Neutrophil (primary cell): ENCODE measurements around the gene APOC3.

ENCODE experiments used
- H3K27ac ChIP-seq: fragments of 200-600 bp; sonication (generic); 2 replicates; pipeline ENCODE4 v1.5.1; 2016; ENCODE audit warnings: mild to moderate bottlenecking, moderate library complexity
- H3K27me3 ChIP-seq: fragments of 200-600 bp; sonication (generic); 2 replicates; pipeline ENCODE4 v1.6.0; 2016; ENCODE audit warnings: mild to moderate bottlenecking
- H3K36me3 ChIP-seq: fragments of 200-600 bp; sonication (generic); 2 replicates; pipeline ENCODE4 v1.5.1; 2017
- H3K4me1 ChIP-seq, 2 experiments: fragments of 200-600 bp in 1 of 2; sonication (generic) in 1 of 2; 1 replicate in 1 of 2; 2 replicates in 1 of 2; pipeline versions ENCODE4 v1.5.1 to v1.6.1; 2013 to 2016; ENCODE audit warnings: low read depth in 1 of 2, low read length in 1 of 2, mild to moderate bottlenecking in 1 of 2, moderate library complexity in 1 of 2; ENCODE audit not compliant: control insufficient read depth in 1 of 2, insufficient read depth in 1 of 2
- H3K4me3 ChIP-seq, 2 experiments: fragments of 200-600 bp in 1 of 2; sonication (generic) in 1 of 2; 1 replicate in 1 of 2; 2 replicates in 1 of 2; pipeline ENCODE4 v1.5.1; 2013 to 2016; ENCODE audit warnings: low read depth in 1 of 2, low read length in 1 of 2, mild to moderate bottlenecking in 1 of 2, moderate library complexity in 1 of 2
- H3K9me3 ChIP-seq: fragments of 200-600 bp; sonication (generic); 2 replicates; pipeline ENCODE4 v1.5.1; 2016
- TF ChIP-seq, protein P1 (sequence below): fragments of 200-600 bp; sonication (generic); IDR thresholded peaks from 2 replicates; pipeline ENCODE4 v1.5.1; 2016; ENCODE audit warnings: antibody characterized with exemption

The APOC3 gene

DNA sequence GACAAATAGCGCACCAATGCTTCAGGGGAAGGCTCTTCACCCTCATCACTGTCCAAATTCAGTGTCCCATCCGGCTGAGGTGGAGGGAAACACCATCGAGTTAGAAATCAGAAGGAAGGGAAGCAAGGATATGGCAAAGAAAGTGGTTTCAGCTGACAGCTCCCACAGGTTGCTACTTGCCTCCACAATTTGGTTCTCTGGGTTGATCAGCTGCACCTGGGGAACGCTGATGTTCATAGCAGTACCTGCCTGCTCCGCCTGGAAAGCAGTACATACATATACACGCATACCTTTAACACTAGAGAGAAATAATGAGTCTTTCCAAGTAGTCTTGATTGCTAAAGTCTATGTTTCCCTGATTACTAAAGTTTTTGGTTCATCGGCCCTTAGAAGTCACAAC, 45.5 kb downstream of the APOC3 start:
- no peaks in the 10 kb centered on the region for H3K4me1 ChIP-seq
- H3K27ac ChIP-seq = no peak overlapping the region
- no peaks in the 10 kb centered on the region for H3K9me3 ChIP-seq
- H3K27me3 ChIP-seq = no peaks in the 10 kb centered on the region
- TF ChIP-seq, protein P1, sequence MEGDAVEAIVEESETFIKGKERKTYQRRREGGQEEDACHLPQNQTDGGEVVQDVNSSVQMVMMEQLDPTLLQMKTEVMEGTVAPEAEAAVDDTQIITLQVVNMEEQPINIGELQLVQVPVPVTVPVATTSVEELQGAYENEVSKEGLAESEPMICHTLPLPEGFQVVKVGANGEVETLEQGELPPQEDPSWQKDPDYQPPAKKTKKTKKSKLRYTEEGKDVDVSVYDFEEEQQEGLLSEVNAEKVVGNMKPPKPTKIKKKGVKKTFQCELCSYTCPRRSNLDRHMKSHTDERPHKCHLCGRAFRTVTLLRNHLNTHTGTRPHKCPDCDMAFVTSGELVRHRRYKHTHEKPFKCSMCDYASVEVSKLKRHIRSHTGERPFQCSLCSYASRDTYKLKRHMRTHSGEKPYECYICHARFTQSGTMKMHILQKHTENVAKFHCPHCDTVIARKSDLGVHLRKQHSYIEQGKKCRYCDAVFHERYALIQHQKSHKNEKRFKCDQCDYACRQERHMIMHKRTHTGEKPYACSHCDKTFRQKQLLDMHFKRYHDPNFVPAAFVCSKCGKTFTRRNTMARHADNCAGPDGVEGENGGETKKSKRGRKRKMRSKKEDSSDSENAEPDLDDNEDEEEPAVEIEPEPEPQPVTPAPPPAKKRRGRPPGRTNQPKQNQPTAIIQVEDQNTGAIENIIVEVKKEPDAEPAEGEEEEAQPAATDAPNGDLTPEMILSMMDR = no peak
- H3K4me3 ChIP-seq = no peak overlapping the region
- H3K36me3 ChIP-seq = peaks cover 65% of the 10 kb centered on the region

DNA sequence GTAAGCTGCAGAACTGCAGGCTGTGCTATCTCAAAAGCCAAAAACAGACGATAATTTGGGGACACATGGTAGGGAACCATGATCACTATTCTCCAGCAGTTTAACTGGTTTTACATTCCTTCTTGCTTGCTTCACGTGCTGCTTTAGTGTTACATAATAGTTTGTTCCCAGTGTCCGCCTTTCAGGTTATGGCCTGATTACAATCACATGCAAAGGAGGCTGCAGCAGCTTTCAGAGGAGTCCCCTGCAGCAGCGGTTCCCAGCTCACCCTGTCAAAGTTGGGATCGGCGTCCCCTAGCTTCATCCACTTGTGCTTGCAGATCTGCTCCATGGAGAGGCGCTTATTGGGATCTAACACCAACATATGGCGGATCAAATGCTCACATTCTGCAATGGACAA, 46.9 kb downstream of the APOC3 start:
- Histone ChIP-seq H3K4me1 (no peaks in the 10 kb centered on the region), H3K36me3 (peaks cover 56% of the 10 kb centered on the region), H3K27me3 (no peaks in the 10 kb centered on the region), H3K4me3 (no peak overlapping the region), H3K9me3 (no peaks in the 10 kb centered on the region), H3K27ac (no peak overlapping the region)
- TF ChIP-seq, protein P1 = no peak

GRCh38 chr11:116879800-116880625, 50.3 kb downstream of the APOC3 start:
- peaks cover 28% of the 10 kb centered on the region for H3K36me3 ChIP-seq
- no peak overlapping the region for H3K4me3 ChIP-seq
- no peaks in the 10 kb centered on the region for H3K4me1 ChIP-seq
- H3K27ac ChIP-seq = peak overlapping the region; percentile 23
- H3K9me3 ChIP-seq = no peaks in the 10 kb centered on the region
- H3K27me3 ChIP-seq = no peaks in the 10 kb centered on the region
- TF ChIP-seq, protein P1 = peak; percentile 65

DNA sequence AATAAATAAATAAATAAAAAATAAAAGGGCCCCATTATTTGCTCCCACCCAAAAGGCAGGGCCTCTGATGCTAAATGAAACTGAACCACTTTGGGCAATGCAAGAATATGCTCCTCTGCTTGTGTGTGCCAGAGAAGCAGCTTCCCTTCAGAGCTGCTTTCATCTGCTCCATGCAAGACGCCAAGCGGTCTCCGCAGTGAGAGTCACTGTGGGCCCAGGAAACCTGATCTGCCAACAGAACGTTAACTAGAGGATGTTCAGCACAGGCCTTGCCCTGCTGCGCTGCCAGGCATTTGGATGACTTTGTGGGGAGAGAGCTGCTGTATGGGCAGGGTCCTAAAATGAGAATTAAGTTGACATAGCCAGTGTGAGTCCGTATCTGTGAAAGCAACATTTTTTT, 51.4 kb downstream of the APOC3 start:
- Histone ChIP-seq H3K36me3 (peaks cover 17% of the 10 kb centered on the region), H3K9me3 (no peaks in the 10 kb centered on the region), H3K4me1 (no peaks in the 10 kb centered on the region), H3K4me3 (no peak overlapping the region), H3K27ac (no peak overlapping the region), H3K27me3 (no peaks in the 10 kb centered on the region)
- TF ChIP-seq, protein P1 = no peak

- Histone ChIP-seq H3K36me3 (peaks cover 12% of the 10 kb centered on the region), H3K27me3 (no peaks in the 10 kb centered on the region), H3K27ac (no peak overlapping the region), H3K9me3 (no peaks in the 10 kb centered on the region), H3K4me3 (no peak overlapping the region), H3K4me1 (no peaks in the 10 kb centered on the region)
- TF ChIP-seq, protein P1 = no peak
Measured at GRCh38 chr11:116882386-116882785, 52.7 kb downstream of the APOC3 start.
